ENCODE results near the gene USP15. TPM values are rescaled to one million over a fixed set of nuclear protein-coding genes. Genes with fewer than 3 reads are reported as not detected.

USP15 gene
- total RNA-seq, 1 donor = 51.4 TPM

GRCh38 chr12:62370189-62370588 lies 110.0 kb downstream of the USP15 start:
- no peak for DNase-seq (ENCODE audit: insufficient read length, low spot score, missing footprints)
- no peaks in the 10 kb centered on the region for H4K20me1 ChIP-seq (ENCODE audit: insufficient read depth, low read length)
- no peak overlapping the region for H2AFZ ChIP-seq (ENCODE audit: low read length)
- no peaks in the 10 kb centered on the region for H3K9me3 ChIP-seq (ENCODE audit: low read depth, low read length)
- H3K79me2 ChIP-seq (ENCODE audit: insufficient read depth, low read length) = peaks cover 16% of the 10 kb centered on the region
- TF ChIP-seq, protein P1, sequence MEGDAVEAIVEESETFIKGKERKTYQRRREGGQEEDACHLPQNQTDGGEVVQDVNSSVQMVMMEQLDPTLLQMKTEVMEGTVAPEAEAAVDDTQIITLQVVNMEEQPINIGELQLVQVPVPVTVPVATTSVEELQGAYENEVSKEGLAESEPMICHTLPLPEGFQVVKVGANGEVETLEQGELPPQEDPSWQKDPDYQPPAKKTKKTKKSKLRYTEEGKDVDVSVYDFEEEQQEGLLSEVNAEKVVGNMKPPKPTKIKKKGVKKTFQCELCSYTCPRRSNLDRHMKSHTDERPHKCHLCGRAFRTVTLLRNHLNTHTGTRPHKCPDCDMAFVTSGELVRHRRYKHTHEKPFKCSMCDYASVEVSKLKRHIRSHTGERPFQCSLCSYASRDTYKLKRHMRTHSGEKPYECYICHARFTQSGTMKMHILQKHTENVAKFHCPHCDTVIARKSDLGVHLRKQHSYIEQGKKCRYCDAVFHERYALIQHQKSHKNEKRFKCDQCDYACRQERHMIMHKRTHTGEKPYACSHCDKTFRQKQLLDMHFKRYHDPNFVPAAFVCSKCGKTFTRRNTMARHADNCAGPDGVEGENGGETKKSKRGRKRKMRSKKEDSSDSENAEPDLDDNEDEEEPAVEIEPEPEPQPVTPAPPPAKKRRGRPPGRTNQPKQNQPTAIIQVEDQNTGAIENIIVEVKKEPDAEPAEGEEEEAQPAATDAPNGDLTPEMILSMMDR (IDR thresholded peaks at IDR 0.05; ENCODE audit: extremely low read depth, low read depth, low read length) = no peak
- H3K27me3 ChIP-seq (ENCODE audit: insufficient read depth, low read length) = no peaks in the 10 kb centered on the region
- H3K4me1 ChIP-seq (ENCODE audit: insufficient read depth, low read length) = no peaks in the 10 kb centered on the region
- no peak overlapping the region for H3K4me2 ChIP-seq (ENCODE audit: insufficient read depth, low read length)
- no peak overlapping the region for H3K27ac ChIP-seq (ENCODE audit: low read depth, low read length)
- H3K4me3 ChIP-seq (ENCODE audit: insufficient read depth, low read length) = no peak overlapping the region
- no peaks in the 10 kb centered on the region for H3K36me3 ChIP-seq (ENCODE audit: insufficient read depth, low read length)

- DNase-seq (ENCODE audit: insufficient read length, low spot score, missing footprints) = no peak
- Histone ChIP-seq H3K27me3 (ENCODE audit: insufficient read depth, low read length) (no peaks in the 10 kb centered on the region), H2AFZ (ENCODE audit: low read length) (no peak overlapping the region), H3K4me2 (ENCODE audit: insufficient read depth, low read length) (no peak overlapping the region), H3K9me3 (ENCODE audit: low read depth, low read length) (no peaks in the 10 kb centered on the region), H3K79me2 (ENCODE audit: insufficient read depth, low read length) (peaks cover 9% of the 10 kb centered on the region), H4K20me1 (ENCODE audit: insufficient read depth, low read length) (no peaks in the 10 kb centered on the region), H3K27ac (ENCODE audit: low read depth, low read length) (no peak overlapping the region), H3K4me1 (ENCODE audit: insufficient read depth, low read length) (no peaks in the 10 kb centered on the region), H3K36me3 (ENCODE audit: insufficient read depth, low read length) (no peaks in the 10 kb centered on the region), H3K4me3 (ENCODE audit: insufficient read depth, low read length) (no peak overlapping the region)
- TF ChIP-seq, protein P1 (IDR thresholded peaks at IDR 0.05; ENCODE audit: extremely low read depth, low read depth, low read length) = no peak
Measured at GRCh38 chr12:62371661-62372060, 111.5 kb downstream of the USP15 start.

GRCh38 chr12:62372134-62372533 lies 111.9 kb downstream of the USP15 start:
- no peak overlapping the region for H3K4me2 ChIP-seq (ENCODE audit: insufficient read depth, low read length)
- TF ChIP-seq, protein P1 (IDR thresholded peaks at IDR 0.05; ENCODE audit: extremely low read depth, low read depth, low read length) = no peak
- no peaks in the 10 kb centered on the region for H3K9me3 ChIP-seq (ENCODE audit: low read depth, low read length)
- no peaks in the 10 kb centered on the region for H3K4me1 ChIP-seq (ENCODE audit: insufficient read depth, low read length)
- no peaks in the 10 kb centered on the region for H3K27me3 ChIP-seq (ENCODE audit: insufficient read depth, low read length)
- no peak for DNase-seq (ENCODE audit: insufficient read length, low spot score, missing footprints)
- peaks cover 6% of the 10 kb centered on the region for H3K79me2 ChIP-seq (ENCODE audit: insufficient read depth, low read length)
- H3K4me3 ChIP-seq (ENCODE audit: insufficient read depth, low read length) = no peak overlapping the region
- H3K27ac ChIP-seq (ENCODE audit: low read depth, low read length) = no peak overlapping the region
- H4K20me1 ChIP-seq (ENCODE audit: insufficient read depth, low read length) = no peaks in the 10 kb centered on the region
- H3K36me3 ChIP-seq (ENCODE audit: insufficient read depth, low read length) = no peaks in the 10 kb centered on the region
- H2AFZ ChIP-seq (ENCODE audit: low read length) = no peak overlapping the region

DNA sequence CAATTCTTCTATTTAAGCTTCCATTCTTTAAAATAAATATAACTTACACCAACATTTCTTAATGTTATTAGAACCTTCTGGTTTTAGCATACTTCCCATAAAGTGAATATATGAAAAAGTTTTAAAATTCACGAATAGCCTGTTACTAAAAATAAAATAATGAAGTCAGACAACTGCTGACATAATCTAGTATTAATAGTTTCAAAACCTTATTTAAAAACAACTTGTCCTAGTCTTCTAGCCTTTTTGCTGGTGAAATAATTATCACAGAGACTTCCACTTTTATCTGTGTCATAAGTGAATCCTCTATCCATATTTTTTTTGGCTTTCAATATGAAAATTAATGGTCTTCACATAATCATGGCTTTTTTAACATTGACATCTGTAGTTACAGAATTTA lies 112.6 kb downstream of the USP15 start:
- Histone ChIP-seq H3K27me3 (ENCODE audit: insufficient read depth, low read length) (no peaks in the 10 kb centered on the region), H4K20me1 (ENCODE audit: insufficient read depth, low read length) (no peaks in the 10 kb centered on the region), H3K4me2 (ENCODE audit: insufficient read depth, low read length) (no peak overlapping the region), H3K79me2 (ENCODE audit: insufficient read depth, low read length) (peaks cover 6% of the 10 kb centered on the region), H3K36me3 (ENCODE audit: insufficient read depth, low read length) (no peaks in the 10 kb centered on the region), H2AFZ (ENCODE audit: low read length) (no peak overlapping the region), H3K4me1 (ENCODE audit: insufficient read depth, low read length) (no peaks in the 10 kb centered on the region), H3K27ac (ENCODE audit: low read depth, low read length) (no peak overlapping the region), H3K9me3 (ENCODE audit: low read depth, low read length) (no peaks in the 10 kb centered on the region), H3K4me3 (ENCODE audit: insufficient read depth, low read length) (no peak overlapping the region)
- DNase-seq (ENCODE audit: insufficient read length, low spot score, missing footprints) = no peak
- TF ChIP-seq, protein P1 (IDR thresholded peaks at IDR 0.05; ENCODE audit: extremely low read depth, low read depth, low read length) = no peak

Measured in osteoblast (primary cell).